ENCODE measurements around the gene TSPAN1.

TSPAN1 gene

GRCh38 chr1:46176211-46176865 lies 1.5 kb downstream of the TSPAN1 start, which contains the start of gene P3R3URF:
P3R3URF (minus strand) TSS chr1:46176488; CDS start chr1:46176471, 17 bp downstream.
- Histone ChIP-seq H3K9me3 (ENCODE audit: control insufficient read depth in 5 of 5, low read length in 5 of 5) (no peaks in the 10 kb centered on the region), H3K27me3 (ENCODE audit: control insufficient read depth in 5 of 5, insufficient read depth in 4 of 5, low read length in 5 of 5) (peaks cover 0 to 9% (median 0%) of the 10 kb centered on the region in 5 donors), H3K9ac (ENCODE audit: low read length in 5 of 5) (peak within 1 kb of the TSS in 1 of 5 donors; percentile 45), H3K27ac (ENCODE audit: low read depth, low read length) (no peak within 1 kb of the TSS), H3K4me1 (ENCODE audit: control insufficient read depth in 5 of 5, insufficient read depth in 5 of 5, low read length in 5 of 5) (peaks cover 10 to 56% (median 25%) of the 10 kb centered on the region in 5 donors), H3K36me3 (ENCODE audit: control insufficient read depth in 5 of 5, insufficient read depth in 5 of 5, low read length in 5 of 5) (no peaks in the 10 kb centered on the region), H3K4me3 (ENCODE audit: low read depth in 1 of 5, low read length in 5 of 5) (no peak within 1 kb of the TSS)

- Histone ChIP-seq H3K4me1 (ENCODE audit: control insufficient read depth in 5 of 5, insufficient read depth in 5 of 5, low read length in 5 of 5) (peaks cover 8 to 47% (median 20%) of the 10 kb centered on the region in 5 donors), H3K9ac (ENCODE audit: low read length in 5 of 5) (no peak overlapping the region), H3K4me3 (ENCODE audit: low read depth in 1 of 5, low read length in 5 of 5) (no peak overlapping the region), H3K36me3 (ENCODE audit: control insufficient read depth in 5 of 5, insufficient read depth in 5 of 5, low read length in 5 of 5) (no peaks in the 10 kb centered on the region), H3K27me3 (ENCODE audit: control insufficient read depth in 5 of 5, insufficient read depth in 4 of 5, low read length in 5 of 5) (peaks cover 0 to 7% (median 0%) of the 10 kb centered on the region in 5 donors), H3K27ac (ENCODE audit: low read depth, low read length) (no peak overlapping the region), H3K9me3 (ENCODE audit: control insufficient read depth in 5 of 5, low read length in 5 of 5) (no peaks in the 10 kb centered on the region)
Observed at GRCh38 chr1:46179138-46180081, 4.5 kb downstream of the TSPAN1 start.

- no peak overlapping the region for H3K4me3 ChIP-seq (ENCODE audit: low read depth in 1 of 5, low read length in 5 of 5)
- H3K4me1 ChIP-seq (ENCODE audit: control insufficient read depth in 5 of 5, insufficient read depth in 5 of 5, low read length in 5 of 5), result peaks cover 2 to 40% (median 13%) of the 10 kb centered on the region in 5 donors
Observed at GRCh38 chr1:46180082-46180616, 5.3 kb downstream of the TSPAN1 start.

GRCh38 chr1:46181343-46182260 lies 6.7 kb downstream of the TSPAN1 start:
- H3K4me1 ChIP-seq (ENCODE audit: control insufficient read depth in 5 of 5, insufficient read depth in 5 of 5, low read length in 5 of 5), result peaks cover 2 to 35% (median 13%) of the 10 kb centered on the region in 5 donors
- no peaks in the 10 kb centered on the region for H3K9me3 ChIP-seq (ENCODE audit: control insufficient read depth in 5 of 5, low read length in 5 of 5)
- H3K9ac ChIP-seq (ENCODE audit: low read length in 5 of 5), result no peak overlapping the region
- peaks cover 0 to 7% (median 0%) of the 10 kb centered on the region in 5 donors for H3K27me3 ChIP-seq (ENCODE audit: control insufficient read depth in 5 of 5, insufficient read depth in 4 of 5, low read length in 5 of 5)
- no peak overlapping the region for H3K4me3 ChIP-seq (ENCODE audit: low read depth in 1 of 5, low read length in 5 of 5)
- H3K36me3 ChIP-seq (ENCODE audit: control insufficient read depth in 5 of 5, insufficient read depth in 5 of 5, low read length in 5 of 5), result no peaks in the 10 kb centered on the region
- H3K27ac ChIP-seq (ENCODE audit: low read depth, low read length), result no peak overlapping the region

More at GRCh38 chr1:46180082-46180616, 5.3 kb downstream of the TSPAN1 start:
- H3K27me3 ChIP-seq (ENCODE audit: control insufficient read depth in 5 of 5, insufficient read depth in 4 of 5, low read length in 5 of 5), result peaks cover 0 to 7% (median 0%) of the 10 kb centered on the region in 5 donors
- no peaks in the 10 kb centered on the region for H3K9me3 ChIP-seq (ENCODE audit: control insufficient read depth in 5 of 5, low read length in 5 of 5)
- H3K36me3 ChIP-seq (ENCODE audit: control insufficient read depth in 5 of 5, insufficient read depth in 5 of 5, low read length in 5 of 5), result no peaks in the 10 kb centered on the region
- no peak overlapping the region for H3K9ac ChIP-seq (ENCODE audit: low read length in 5 of 5)
- H3K27ac ChIP-seq (ENCODE audit: low read depth, low read length), result no peak overlapping the region

- peak overlapping the region; percentile 5 for H3K27ac ChIP-seq (ENCODE audit: low read depth, low read length)
- peaks cover 2 to 35% (median 13%) of the 10 kb centered on the region in 5 donors for H3K4me1 ChIP-seq (ENCODE audit: control insufficient read depth in 5 of 5, insufficient read depth in 5 of 5, low read length in 5 of 5)
Observed at GRCh38 chr1:46183079-46183847, 8.4 kb downstream of the TSPAN1 start.

GRCh38 chr1:46183926-46184557 lies 9.2 kb downstream of the TSPAN1 start:
- Histone ChIP-seq H3K27me3 (ENCODE audit: control insufficient read depth in 5 of 5, insufficient read depth in 4 of 5, low read length in 5 of 5) (peaks cover 0 to 7% (median 0%) of the 10 kb centered on the region in 5 donors), H3K4me3 (ENCODE audit: low read depth in 1 of 5, low read length in 5 of 5) (no peak overlapping the region), H3K9ac (ENCODE audit: low read length in 5 of 5) (no peak overlapping the region), H3K4me1 (ENCODE audit: control insufficient read depth in 5 of 5, insufficient read depth in 5 of 5, low read length in 5 of 5) (peaks cover 2 to 35% (median 13%) of the 10 kb centered on the region in 5 donors), H3K27ac (ENCODE audit: low read depth, low read length) (peak overlapping the region; percentile 5), H3K36me3 (ENCODE audit: control insufficient read depth in 5 of 5, insufficient read depth in 5 of 5, low read length in 5 of 5) (peaks cover 0 to 21% (median 11%) of the 10 kb centered on the region in 5 donors), H3K9me3 (ENCODE audit: control insufficient read depth in 5 of 5, low read length in 5 of 5) (no peaks in the 10 kb centered on the region)

More at GRCh38 chr1:46183079-46183847, 8.4 kb downstream of the TSPAN1 start:
- no peaks in the 10 kb centered on the region for H3K9me3 ChIP-seq (ENCODE audit: control insufficient read depth in 5 of 5, low read length in 5 of 5)
- H3K9ac ChIP-seq (ENCODE audit: low read length in 5 of 5), result peak overlapping the region in 2 of 5 donors; percentile 16 to 66
- H3K36me3 ChIP-seq (ENCODE audit: control insufficient read depth in 5 of 5, insufficient read depth in 5 of 5, low read length in 5 of 5), result peaks cover 0 to 13% (median 9%) of the 10 kb centered on the region in 5 donors
- H3K4me3 ChIP-seq (ENCODE audit: low read depth in 1 of 5, low read length in 5 of 5), result no peak overlapping the region
- peaks cover 0 to 7% (median 0%) of the 10 kb centered on the region in 5 donors for H3K27me3 ChIP-seq (ENCODE audit: control insufficient read depth in 5 of 5, insufficient read depth in 4 of 5, low read length in 5 of 5)

GRCh38 chr1:46184920-46185658 lies 10.2 kb downstream of the TSPAN1 start:
- H3K9me3 ChIP-seq (ENCODE audit: control insufficient read depth in 5 of 5, low read length in 5 of 5), result no peaks in the 10 kb centered on the region
- no peak overlapping the region for H3K27ac ChIP-seq (ENCODE audit: low read depth, low read length)
- H3K4me3 ChIP-seq (ENCODE audit: low read depth in 1 of 5, low read length in 5 of 5), result no peak overlapping the region
- peaks cover 0 to 5% (median 0%) of the 10 kb centered on the region in 5 donors for H3K27me3 ChIP-seq (ENCODE audit: control insufficient read depth in 5 of 5, insufficient read depth in 4 of 5, low read length in 5 of 5)
- H3K4me1 ChIP-seq (ENCODE audit: control insufficient read depth in 5 of 5, insufficient read depth in 5 of 5, low read length in 5 of 5), result peaks cover 2 to 28% (median 13%) of the 10 kb centered on the region in 5 donors
- peaks cover 0 to 29% (median 18%) of the 10 kb centered on the region in 5 donors for H3K36me3 ChIP-seq (ENCODE audit: control insufficient read depth in 5 of 5, insufficient read depth in 5 of 5, low read length in 5 of 5)
- H3K9ac ChIP-seq (ENCODE audit: low read length in 5 of 5), result no peak overlapping the region

- Histone ChIP-seq H3K9me3 (ENCODE audit: control insufficient read depth in 5 of 5, low read length in 5 of 5) (no peaks in the 10 kb centered on the region), H3K36me3 (ENCODE audit: control insufficient read depth in 5 of 5, insufficient read depth in 5 of 5, low read length in 5 of 5) (peaks cover 0 to 38% (median 27%) of the 10 kb centered on the region in 5 donors), H3K4me3 (ENCODE audit: low read depth in 1 of 5, low read length in 5 of 5) (no peak overlapping the region), H3K4me1 (ENCODE audit: control insufficient read depth in 5 of 5, insufficient read depth in 5 of 5, low read length in 5 of 5) (peaks cover 2 to 23% (median 13%) of the 10 kb centered on the region in 5 donors), H3K27me3 (ENCODE audit: control insufficient read depth in 5 of 5, insufficient read depth in 4 of 5, low read length in 5 of 5) (no peaks in the 10 kb centered on the region), H3K27ac (ENCODE audit: low read depth, low read length) (no peak overlapping the region), H3K9ac (ENCODE audit: low read length in 5 of 5) (no peak overlapping the region)
Observed at GRCh38 chr1:46186076-46186475, 11.2 kb downstream of the TSPAN1 start.
